ENCODE data around the gene KIF5A. TPM values are rescaled to one million over a fixed set of nuclear protein-coding genes. Genes with fewer than 3 reads are reported as not detected.

KIF5A gene
- total RNA-seq, 2 donors from 2014 or later, result 0.81 to 2.7 TPM

- no peak for DNase-seq (ENCODE audit: low spot score)
- ATAC-seq (ENCODE audit: insufficient number of reproducible peaks, low FRiP score, low read depth), result no peak
- Histone ChIP-seq H3K36me3 (no peaks in the 10 kb centered on the region), H3K9me3 (no peaks in the 10 kb centered on the region), H3K27ac (no peak overlapping the region), H3K4me3 (no peak overlapping the region), H3K27me3 (replicated peaks; ENCODE audit: insufficient read depth) (no peaks in the 10 kb centered on the region), H3K4me1 (ENCODE audit: control insufficient read depth in 1 of 2, low read depth in 2 of 2) (peaks cover 0 to 20% of the 10 kb centered on the region in 2 donors)
- TF ChIP-seq CTCF (IDR thresholded peaks at IDR 0.05), result no peak
Observed at GRCh38 chr12:57551637-57552305, 1.9 kb downstream of the KIF5A start.

GRCh38 chr12:57552306-57552651 lies 2.4 kb downstream of the KIF5A start:
- no peak overlapping the region for H3K27ac ChIP-seq
- H3K27me3 ChIP-seq (replicated peaks; ENCODE audit: insufficient read depth), result no peaks in the 10 kb centered on the region
- no peaks in the 10 kb centered on the region for H3K9me3 ChIP-seq
- no peak overlapping the region for H3K4me3 ChIP-seq
- ATAC-seq (ENCODE audit: insufficient number of reproducible peaks, low FRiP score, low read depth) (no peak), DNase-seq (ENCODE audit: low spot score) (no peak)
- no peak for TF ChIP-seq CTCF (IDR thresholded peaks at IDR 0.05)
- no peaks in the 10 kb centered on the region for H3K36me3 ChIP-seq
- H3K4me1 ChIP-seq (ENCODE audit: control insufficient read depth in 1 of 2, low read depth in 2 of 2), result peaks cover 0 to 19% of the 10 kb centered on the region in 2 donors

- no peak overlapping the region for H3K27ac ChIP-seq
- H3K27me3 ChIP-seq (replicated peaks; ENCODE audit: insufficient read depth), result no peaks in the 10 kb centered on the region
- no peak overlapping the region for H3K4me3 ChIP-seq
- DNase-seq (ENCODE audit: low spot score), result no peak
- H3K4me1 ChIP-seq (ENCODE audit: control insufficient read depth in 1 of 2, low read depth in 2 of 2), result peaks cover 0 to 16% of the 10 kb centered on the region in 2 donors
- ATAC-seq (ENCODE audit: insufficient number of reproducible peaks, low FRiP score, low read depth), result no peak
- no peak for TF ChIP-seq CTCF (IDR thresholded peaks at IDR 0.05)
- H3K36me3 ChIP-seq, result no peaks in the 10 kb centered on the region
- H3K9me3 ChIP-seq, result no peaks in the 10 kb centered on the region
Observed at GRCh38 chr12:57552835-57553313, 3.0 kb downstream of the KIF5A start.

GRCh38 chr12:57553343-57554202 lies 3.7 kb downstream of the KIF5A start:
- Histone ChIP-seq H3K36me3 (no peaks in the 10 kb centered on the region), H3K9me3 (no peaks in the 10 kb centered on the region), H3K27ac (no peak overlapping the region), H3K4me3 (no peak overlapping the region), H3K4me1 (ENCODE audit: control insufficient read depth in 1 of 2, low read depth in 2 of 2) (peaks cover 0 to 16% of the 10 kb centered on the region in 2 donors), H3K27me3 (replicated peaks; ENCODE audit: insufficient read depth) (no peaks in the 10 kb centered on the region)
- no peak for TF ChIP-seq CTCF (IDR thresholded peaks at IDR 0.05)
- DNase-seq (ENCODE audit: low spot score), result no peak
- ATAC-seq (ENCODE audit: insufficient number of reproducible peaks, low FRiP score, low read depth), result no peak

GRCh38 chr12:57554453-57554852 lies 4.6 kb downstream of the KIF5A start:
- no peak overlapping the region for H3K27ac ChIP-seq
- DNase-seq (ENCODE audit: low spot score), result no peak
- H3K27me3 ChIP-seq (replicated peaks; ENCODE audit: insufficient read depth), result no peaks in the 10 kb centered on the region
- H3K4me3 ChIP-seq, result no peak overlapping the region
- peaks cover 0 to 13% of the 10 kb centered on the region in 2 donors for H3K4me1 ChIP-seq (ENCODE audit: control insufficient read depth in 1 of 2, low read depth in 2 of 2)
- no peaks in the 10 kb centered on the region for H3K36me3 ChIP-seq
- no peak for ATAC-seq (ENCODE audit: insufficient number of reproducible peaks, low FRiP score, low read depth)
- no peaks in the 10 kb centered on the region for H3K9me3 ChIP-seq
- no peak for TF ChIP-seq CTCF (IDR thresholded peaks at IDR 0.05)

Measured in thoracic aorta (tissue), 2 donors.